Measurements from ENCODE around the gene TBXA2R.
A peak's percentile ranks its signal among the peaks of the same experiment; 100 is the strongest.
"Not testable (repeated sequence)": the region's sequence is repeated elsewhere in the genome, so short reads cannot be mapped to it uniquely, and the experiment has no call there.

TBXA2R gene

DNA sequence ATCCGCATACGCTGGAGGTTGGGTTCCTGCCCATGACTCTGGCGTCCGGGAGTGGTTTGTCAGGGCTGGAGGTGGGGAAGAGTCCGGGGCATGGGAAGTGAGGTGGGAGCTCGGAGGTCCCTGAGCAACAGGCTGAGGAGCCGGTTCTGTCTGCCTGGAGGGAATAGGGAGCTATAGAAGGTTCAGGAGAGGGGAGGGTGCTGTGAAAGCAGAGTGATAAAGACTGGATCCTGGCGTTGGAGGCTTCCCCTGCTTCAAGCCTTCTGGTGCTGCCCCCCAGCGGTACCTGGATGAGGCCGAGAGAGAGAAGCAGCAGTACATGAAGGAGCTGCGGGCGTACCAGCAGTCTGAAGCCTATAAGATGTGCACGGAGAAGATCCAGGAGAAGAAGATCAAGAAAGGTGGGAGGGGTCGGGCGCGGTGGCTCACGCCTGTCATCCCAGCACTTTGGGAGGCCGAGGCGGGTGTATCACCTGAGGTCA lies 31.4 kb downstream of the TBXA2R start:
- DNase-seq (ENCODE audit: insufficient read length, low spot score), result no peak
- FAIRE-seq, result no peak
- TF ChIP-seq PAX5 (IDR thresholded peaks at IDR 0.05; ENCODE audit: insufficient read depth, low read length, severe bottlenecking) (no peak), TAF1 (IDR thresholded peaks at IDR 0.05; ENCODE audit: low read depth, low read length) (no peak), POLR2AphosphoS5 (IDR thresholded peaks at IDR 0.05; ENCODE audit: low read depth, low read length) (no peak), POU2F2 (IDR thresholded peaks at IDR 0.05; ENCODE audit: low read depth, low read length) (no peak), SPI1 (IDR thresholded peaks at IDR 0.05; ENCODE audit: low read depth, low read length) (no peak), POLR2A (IDR thresholded peaks at IDR 0.05; ENCODE audit: low read depth, low read length) (no peak)

DNA sequence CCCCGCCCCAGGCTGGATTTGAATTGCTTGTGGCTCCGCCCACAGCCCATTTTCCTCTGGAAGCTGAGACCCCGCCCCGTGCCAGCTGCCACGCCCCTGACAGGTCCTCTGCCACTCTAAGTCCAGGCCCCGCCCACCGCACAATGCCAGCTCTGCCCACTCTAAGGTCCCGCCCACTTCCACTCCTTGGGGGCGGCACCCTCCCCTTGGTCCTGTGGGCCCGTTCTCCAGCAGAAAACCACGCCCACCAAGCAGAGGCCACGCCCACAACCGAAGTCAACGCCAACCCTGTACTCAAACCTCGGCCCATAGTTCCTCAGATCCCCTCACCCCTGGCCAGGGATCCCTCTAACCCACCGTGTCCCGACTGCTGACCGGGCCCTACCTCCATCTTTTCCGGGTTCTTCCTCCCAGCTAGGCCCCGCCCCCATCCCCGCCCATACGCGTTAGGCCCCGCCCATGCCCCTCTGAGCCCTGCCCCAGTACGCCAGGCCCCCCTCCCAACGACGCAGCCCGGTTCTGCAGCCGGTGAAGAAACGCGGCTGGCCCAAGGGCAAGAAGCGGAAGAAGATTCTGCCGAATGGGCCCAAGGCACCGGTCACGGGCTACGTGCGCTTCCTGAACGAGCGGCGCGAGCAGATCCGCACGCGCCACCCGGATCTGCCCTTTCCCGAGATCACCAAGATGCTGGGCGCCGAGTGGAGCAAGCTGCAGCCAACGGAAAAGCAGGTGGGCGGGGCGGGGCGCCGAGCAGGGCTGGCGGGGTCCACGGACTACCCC lies 32.6 kb downstream of the TBXA2R start:
- peak; percentile 97 for FAIRE-seq
- TF ChIP-seq SPI1 (IDR thresholded peaks at IDR 0.05; ENCODE audit: low read depth, low read length) (no peak), POLR2A (IDR thresholded peaks at IDR 0.05; ENCODE audit: low read depth, low read length) (no peak), PAX5 (IDR thresholded peaks at IDR 0.05; ENCODE audit: insufficient read depth, low read length, severe bottlenecking) (no peak), POLR2AphosphoS5 (IDR thresholded peaks at IDR 0.05; ENCODE audit: low read depth, low read length) (no peak), TAF1 (IDR thresholded peaks at IDR 0.05; ENCODE audit: low read depth, low read length) (no peak), POU2F2 (IDR thresholded peaks at IDR 0.05; ENCODE audit: low read depth, low read length) (no peak)
- peak; percentile 87 for DNase-seq (ENCODE audit: insufficient read length, low spot score)

DNA sequence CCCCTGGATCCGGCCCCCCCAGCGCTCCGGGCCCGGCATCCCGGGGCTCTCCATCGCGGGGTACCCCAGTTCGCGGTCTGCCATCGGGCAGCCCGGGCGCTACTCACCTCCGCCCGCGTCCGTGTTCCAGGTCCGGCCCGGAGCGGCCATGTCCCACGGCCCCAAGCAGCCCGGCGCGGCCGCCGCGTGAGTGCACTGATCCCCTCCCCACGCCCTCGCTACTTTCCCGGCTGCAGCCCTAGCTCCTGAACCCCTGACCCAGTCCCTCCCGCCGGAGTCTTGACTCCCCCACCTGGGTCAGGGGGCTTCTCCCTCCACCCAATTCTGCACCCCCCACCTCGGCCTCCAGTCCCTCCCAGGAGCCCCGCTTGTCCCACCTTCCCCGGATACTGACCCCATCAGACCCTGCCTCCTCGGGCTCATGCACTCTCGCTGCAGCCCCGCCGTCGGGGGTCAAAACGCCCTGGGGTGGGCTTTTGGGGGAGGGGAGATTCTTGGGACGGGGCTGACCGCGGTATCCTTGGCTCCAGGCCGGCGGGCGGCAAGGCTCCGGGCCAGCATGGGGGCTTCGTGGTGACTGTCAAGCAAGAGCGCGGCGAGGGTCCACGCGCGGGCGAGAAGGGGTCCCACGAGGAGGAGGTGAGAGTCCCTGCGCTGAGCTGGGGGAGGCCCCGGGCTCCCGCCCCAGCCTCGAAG lies 33.4 kb downstream of the TBXA2R start:
- no peak for DNase-seq (ENCODE audit: insufficient read length, low spot score)
- FAIRE-seq, result no peak
- TF ChIP-seq POU2F2 (IDR thresholded peaks at IDR 0.05; ENCODE audit: low read depth, low read length) (no peak), POLR2A (IDR thresholded peaks at IDR 0.05; ENCODE audit: low read depth, low read length) (no peak), PAX5 (IDR thresholded peaks at IDR 0.05; ENCODE audit: insufficient read depth, low read length, severe bottlenecking) (no peak)

DNA sequence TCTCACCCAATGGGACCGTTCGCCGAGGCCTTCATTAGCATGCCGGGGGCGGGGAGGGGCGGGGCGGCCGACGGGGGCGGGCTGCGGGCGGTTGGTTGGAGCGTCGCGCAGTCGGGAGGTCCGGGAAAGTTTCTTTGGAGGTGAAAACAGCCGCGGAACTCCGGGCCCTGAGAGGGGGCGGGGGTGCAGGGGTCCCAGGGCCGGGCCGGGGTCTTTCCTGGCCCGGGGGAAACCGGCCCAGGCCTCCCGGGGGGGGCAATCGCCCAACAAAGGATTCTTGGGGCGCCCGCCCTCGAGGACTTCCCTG lies 33.9 kb downstream of the TBXA2R start, which contains the start of gene HMG20B:
TSS of gene HMG20B (plus strand) at position 90 of the 307 bp plus-strand sequence. CDS start 366 bp downstream, outside the sequence.
- DNase-seq (ENCODE audit: insufficient read length, low spot score), result no peak
- FAIRE-seq, result no peak
- TF ChIP-seq POU2F2 (IDR thresholded peaks at IDR 0.05; ENCODE audit: low read depth, low read length), result no peak
- no peak for TF ChIP-seq POLR2AphosphoS5 (IDR thresholded peaks at IDR 0.05; ENCODE audit: low read depth, low read length)
- no peak for TF ChIP-seq TAF1 (IDR thresholded peaks at IDR 0.05; ENCODE audit: low read depth, low read length)
- no peak for TF ChIP-seq PAX5 (IDR thresholded peaks at IDR 0.05; ENCODE audit: insufficient read depth, low read length, severe bottlenecking)
- no peak for TF ChIP-seq SPI1 (IDR thresholded peaks at IDR 0.05; ENCODE audit: low read depth, low read length)
- no peak for TF ChIP-seq POLR2A (IDR thresholded peaks at IDR 0.05; ENCODE audit: low read depth, low read length)

DNA sequence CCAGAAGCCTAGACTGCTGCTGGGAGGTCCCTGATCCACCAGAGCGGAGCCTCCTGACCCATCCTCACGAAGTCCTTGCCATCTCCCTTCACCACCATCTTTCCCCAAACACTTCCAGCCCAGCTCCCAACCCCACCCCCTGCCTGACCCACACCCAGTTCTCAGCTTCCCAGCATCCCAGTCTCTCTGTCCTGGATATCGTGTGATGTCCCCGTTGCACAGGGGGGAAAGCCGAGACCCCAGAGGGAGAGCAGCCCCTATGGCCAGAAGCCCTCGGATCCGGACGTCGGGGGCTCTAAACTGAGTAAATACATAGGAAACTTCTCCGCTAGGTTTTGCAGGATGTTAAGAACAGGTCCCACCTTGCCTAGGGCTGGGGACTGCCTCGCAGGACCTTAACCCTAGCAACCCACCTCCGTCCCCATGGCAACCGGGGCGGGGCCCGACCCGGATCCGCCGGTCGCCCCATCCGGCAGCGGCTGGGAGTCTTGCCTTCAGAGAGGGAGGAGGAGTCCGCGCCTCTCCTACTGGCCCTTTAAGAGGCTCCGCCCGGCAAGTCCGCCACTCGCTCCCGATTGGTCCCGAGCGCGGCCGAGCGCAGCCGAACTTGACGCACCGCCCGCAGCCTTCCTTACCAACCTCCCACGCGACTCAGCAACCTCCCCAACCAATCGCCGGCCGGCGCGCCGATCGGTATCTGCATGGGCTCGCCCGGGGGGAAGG lies 34.4 kb downstream of the TBXA2R start:
- TF ChIP-seq SPI1 (IDR thresholded peaks at IDR 0.05; ENCODE audit: low read depth, low read length) (no peak), POLR2A (IDR thresholded peaks at IDR 0.05; ENCODE audit: low read depth, low read length) (no peak), TAF1 (IDR thresholded peaks at IDR 0.05; ENCODE audit: low read depth, low read length) (no peak), PAX5 (IDR thresholded peaks at IDR 0.05; ENCODE audit: insufficient read depth, low read length, severe bottlenecking) (no peak), POLR2AphosphoS5 (IDR thresholded peaks at IDR 0.05; ENCODE audit: low read depth, low read length) (no peak), POU2F2 (IDR thresholded peaks at IDR 0.05; ENCODE audit: low read depth, low read length) (no peak)
- peak; percentile 98 for DNase-seq (ENCODE audit: insufficient read length, low spot score)
- FAIRE-seq, result peak; percentile 100

GRCh38 chr19:3570606-3571011 lies 36.1 kb downstream of the TBXA2R start:
- TF ChIP-seq PAX5 (IDR thresholded peaks at IDR 0.05; ENCODE audit: insufficient read depth, low read length, severe bottlenecking), result no peak
- no peak for TF ChIP-seq SPI1 (IDR thresholded peaks at IDR 0.05; ENCODE audit: low read depth, low read length)
- TF ChIP-seq POLR2A (IDR thresholded peaks at IDR 0.05; ENCODE audit: low read depth, low read length), result no peak
- no peak for TF ChIP-seq POLR2AphosphoS5 (IDR thresholded peaks at IDR 0.05; ENCODE audit: low read depth, low read length)
- TF ChIP-seq TAF1 (IDR thresholded peaks at IDR 0.05; ENCODE audit: low read depth, low read length), result no peak
- no peak for TF ChIP-seq POU2F2 (IDR thresholded peaks at IDR 0.05; ENCODE audit: low read depth, low read length)
- FAIRE-seq (no peak), DNase-seq (ENCODE audit: insufficient read length, low spot score) (no peak)

GRCh38 chr19:3570042-3570441 lies 36.6 kb downstream of the TBXA2R start:
- not testable (repeated sequence) for DNase-seq (ENCODE audit: insufficient read length, low spot score); FAIRE-seq

GRCh38 chr19:3565139-3565538 lies 41.5 kb downstream of the TBXA2R start:
- TF ChIP-seq POU2F2 (IDR thresholded peaks at IDR 0.05; ENCODE audit: low read depth, low read length) (no peak), POLR2A (IDR thresholded peaks at IDR 0.05; ENCODE audit: low read depth, low read length) (no peak), PAX5 (IDR thresholded peaks at IDR 0.05; ENCODE audit: insufficient read depth, low read length, severe bottlenecking) (no peak), POLR2AphosphoS5 (IDR thresholded peaks at IDR 0.05; ENCODE audit: low read depth, low read length) (no peak)
- FAIRE-seq (no peak), DNase-seq (ENCODE audit: insufficient read length, low spot score) (no peak)

DNA sequence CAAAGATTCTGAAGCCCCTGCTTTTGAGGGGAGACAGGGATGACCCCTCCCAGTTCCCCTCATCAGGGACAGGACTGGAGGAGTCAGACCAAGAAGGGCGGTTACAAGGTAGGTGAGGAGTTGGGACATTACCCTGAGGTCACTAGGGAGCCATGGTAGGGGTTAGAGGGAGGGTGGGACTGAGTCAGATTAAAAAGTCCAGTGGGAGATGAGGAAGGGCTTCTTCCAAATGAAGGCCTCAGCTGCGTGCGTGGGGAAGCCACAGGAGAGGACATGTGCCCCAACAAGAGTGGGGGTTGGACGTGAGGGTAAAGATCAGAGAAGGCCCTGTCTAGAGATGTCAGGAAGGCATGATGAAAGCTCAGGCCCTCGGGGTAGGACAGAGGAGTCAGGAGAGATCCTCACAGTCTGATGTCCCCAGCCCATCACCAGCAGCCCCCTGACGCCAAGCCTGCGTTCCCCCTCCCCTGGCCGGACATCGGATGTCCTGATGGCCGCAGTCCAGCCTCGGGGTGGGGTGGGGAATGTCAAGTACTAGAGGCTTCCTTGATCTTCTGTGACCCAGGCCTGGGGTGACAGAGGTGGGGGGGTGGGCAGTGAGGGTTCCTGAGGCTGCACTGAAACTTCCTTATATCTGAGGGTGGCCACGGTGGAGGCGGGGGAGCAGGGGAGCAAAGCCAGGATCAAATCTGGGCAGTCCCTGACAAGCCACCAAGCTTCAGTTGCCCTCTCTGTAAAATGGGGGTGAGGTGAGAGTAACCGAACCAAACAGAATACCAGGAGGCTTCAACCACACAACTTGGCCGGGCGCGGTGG lies 42.8 kb downstream of the TBXA2R start:
- FAIRE-seq (no peak), DNase-seq (ENCODE audit: insufficient read length, low spot score) (no peak)
- TF ChIP-seq SPI1 (IDR thresholded peaks at IDR 0.05; ENCODE audit: low read depth, low read length), result no peak
- no peak for TF ChIP-seq PAX5 (IDR thresholded peaks at IDR 0.05; ENCODE audit: insufficient read depth, low read length, severe bottlenecking)
- TF ChIP-seq POLR2A (IDR thresholded peaks at IDR 0.05; ENCODE audit: low read depth, low read length), result no peak
- TF ChIP-seq POU2F2 (IDR thresholded peaks at IDR 0.05; ENCODE audit: low read depth, low read length), result no peak
- TF ChIP-seq TAF1 (IDR thresholded peaks at IDR 0.05; ENCODE audit: low read depth, low read length), result no peak
- no peak for TF ChIP-seq POLR2AphosphoS5 (IDR thresholded peaks at IDR 0.05; ENCODE audit: low read depth, low read length)
